GM19099 (cell line): Measurements from ENCODE around the gene NBDY.

Experiments
- POLR2A ChIP-seq: IDR thresholded peaks from 3 replicates; pipeline ENCODE4 v1.6.1; 2011; ENCODE audit warnings: low read depth; ENCODE audit not compliant: insufficient read length; ENCODE audit errors: extremely low read depth

Gene NBDY

GRCh38 chrX:56786889-56787733, 58.1 kb downstream of the NBDY start:
- no peak for TF ChIP-seq POLR2A

- no peak for TF ChIP-seq POLR2A
Measured at GRCh38 chrX:56787734-56788152, 58.7 kb downstream of the NBDY start.

- TF ChIP-seq POLR2A, result no peak
Measured at GRCh38 chrX:56788229-56788628, 59.2 kb downstream of the NBDY start.

DNA sequence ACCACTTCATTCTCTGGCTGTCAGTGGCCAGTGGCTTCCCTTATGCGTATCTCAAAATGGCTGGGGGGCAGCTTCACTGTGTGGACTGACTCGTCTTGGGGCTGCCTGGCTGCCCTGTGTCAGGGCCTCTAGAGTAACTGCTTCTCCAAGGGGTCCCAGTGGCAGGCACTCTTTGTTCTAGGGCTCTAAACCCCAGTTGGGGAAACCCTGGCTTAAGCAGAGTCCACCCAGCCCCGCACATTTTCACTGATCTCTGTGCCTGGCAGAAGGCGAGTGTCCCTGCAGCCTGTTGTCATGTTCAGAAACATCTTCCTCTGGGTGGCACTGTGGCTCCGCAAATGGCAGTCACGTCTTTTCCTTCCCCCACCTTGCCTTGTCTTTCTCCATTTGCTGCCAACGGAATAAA, 59.7 kb downstream of the NBDY start:
- TF ChIP-seq POLR2A, result no peak

DNA sequence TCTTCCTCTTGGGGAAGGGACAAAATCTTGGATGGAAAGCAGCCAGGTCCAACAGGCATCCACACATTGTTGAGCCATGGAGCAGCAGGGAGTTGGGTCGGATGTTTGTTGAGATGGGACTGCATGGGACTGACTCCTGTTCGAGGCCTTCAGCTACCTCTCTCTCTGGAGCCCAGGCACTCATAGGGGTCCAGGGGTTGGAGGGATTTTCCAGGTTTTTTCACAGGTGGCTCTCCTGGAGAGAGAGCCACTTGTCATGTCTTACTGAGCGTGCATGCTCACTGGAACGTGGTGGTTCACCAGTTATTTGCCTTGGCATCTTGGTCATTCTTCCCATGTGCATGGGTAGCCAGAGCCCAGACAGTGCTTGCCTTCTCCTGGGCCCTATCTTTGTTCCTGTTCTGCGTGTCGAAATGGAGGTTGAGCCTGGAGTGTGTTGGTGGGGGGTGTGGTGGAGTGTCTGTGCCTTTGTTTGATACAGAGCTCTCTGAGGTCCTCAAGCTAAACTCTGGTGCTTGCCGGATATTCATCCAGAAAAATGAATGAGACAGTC, 60.6 kb downstream of the NBDY start:
- TF ChIP-seq POLR2A, result no peak

DNA sequence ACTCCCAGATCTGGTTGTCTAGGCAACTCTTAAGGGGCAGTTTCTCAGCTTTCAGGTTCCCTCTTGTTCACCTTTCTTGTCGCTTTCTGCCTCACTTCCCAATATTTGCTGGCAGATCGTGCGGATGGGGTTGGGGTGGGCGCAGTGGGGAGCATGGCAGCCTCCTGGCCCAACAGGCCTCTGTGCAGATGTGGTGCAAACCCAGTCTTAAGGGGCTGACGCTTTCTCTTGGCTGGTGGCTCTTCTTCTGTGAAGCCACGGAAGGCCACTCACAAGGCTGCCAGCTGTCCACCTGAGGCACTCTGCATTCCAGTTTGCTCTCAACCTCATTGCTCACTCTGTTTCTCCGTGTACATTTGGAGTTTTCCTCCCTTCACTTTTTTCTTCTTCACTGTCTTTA, 61.7 kb downstream of the NBDY start:
- TF ChIP-seq POLR2A, result no peak

GRCh38 chrX:56791456-56791855, 62.4 kb downstream of the NBDY start:
- TF ChIP-seq POLR2A, result no peak

- no peak for TF ChIP-seq POLR2A
Measured at GRCh38 chrX:56792270-56793111, 63.4 kb downstream of the NBDY start.

- TF ChIP-seq POLR2A, result no peak
Measured at GRCh38 chrX:56793112-56793430, 64.0 kb downstream of the NBDY start.

GRCh38 chrX:56793521-56794320, 64.7 kb downstream of the NBDY start:
- no peak for TF ChIP-seq POLR2A

DNA sequence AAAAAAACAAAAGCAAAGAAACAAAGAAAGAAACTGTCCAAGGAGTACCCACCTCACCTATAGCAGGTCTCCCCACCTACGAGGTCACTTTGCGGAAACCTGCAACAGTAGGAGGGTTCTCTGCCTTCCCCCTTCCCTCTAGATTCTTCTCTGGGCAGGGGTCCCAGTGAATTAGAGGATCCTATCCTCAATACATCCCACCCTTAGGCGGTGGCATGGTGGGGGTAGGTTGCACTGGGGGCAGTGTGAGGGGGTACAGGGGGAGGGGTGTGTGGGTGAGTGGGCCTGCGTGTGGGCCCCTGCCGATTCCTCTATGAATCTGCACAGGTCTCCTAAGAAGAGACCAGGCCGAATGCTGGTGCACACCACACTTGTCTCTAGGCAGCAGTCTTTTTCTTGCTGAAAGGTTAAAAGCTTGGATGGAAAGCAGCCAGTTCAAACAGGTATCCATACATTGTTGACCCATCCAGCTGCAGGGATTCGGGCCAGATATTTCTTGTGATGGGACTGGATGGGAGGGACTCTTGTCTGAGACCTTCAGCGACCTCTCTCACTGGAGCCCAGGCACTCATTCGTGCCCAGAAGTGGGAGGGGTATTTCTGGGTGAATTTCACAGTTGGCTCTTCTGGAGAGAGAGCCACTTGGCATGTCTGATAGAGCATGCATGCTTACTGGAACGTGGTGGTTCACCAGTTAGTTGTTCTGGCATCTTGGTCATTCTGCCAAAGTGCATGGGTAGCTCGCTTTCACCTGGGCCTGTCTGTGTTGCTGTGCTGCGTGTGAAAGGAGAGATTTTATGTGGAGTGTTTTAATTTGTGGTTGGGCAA, 65.6 kb downstream of the NBDY start:
- TF ChIP-seq POLR2A, result no peak

DNA sequence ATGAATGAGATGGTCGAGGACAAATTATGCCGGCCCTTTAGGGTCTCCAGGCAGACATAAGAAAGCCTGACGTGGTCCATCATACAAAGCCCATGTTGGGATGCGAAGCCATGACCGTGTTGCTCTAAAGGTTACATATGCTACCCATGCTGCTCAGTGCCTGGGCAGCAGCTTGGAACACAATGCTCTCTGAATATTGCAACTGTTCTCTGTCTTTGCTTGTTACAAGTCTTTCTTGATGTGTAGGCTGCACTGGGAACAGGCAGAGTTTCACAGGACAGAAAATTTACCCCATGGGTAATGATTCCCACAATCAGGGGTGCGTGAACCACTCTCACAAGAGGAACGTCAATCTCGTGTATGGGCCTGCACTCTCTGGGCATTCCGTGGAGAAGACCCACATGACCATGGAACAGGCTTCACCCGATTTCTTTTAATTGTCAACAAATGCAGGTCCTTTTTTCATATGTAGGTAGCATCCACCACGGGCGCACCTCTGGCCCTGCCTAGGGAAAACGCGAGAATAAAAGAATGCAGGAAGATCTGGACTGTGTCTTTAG, 66.3 kb downstream of the NBDY start:
- no peak for TF ChIP-seq POLR2A

DNA sequence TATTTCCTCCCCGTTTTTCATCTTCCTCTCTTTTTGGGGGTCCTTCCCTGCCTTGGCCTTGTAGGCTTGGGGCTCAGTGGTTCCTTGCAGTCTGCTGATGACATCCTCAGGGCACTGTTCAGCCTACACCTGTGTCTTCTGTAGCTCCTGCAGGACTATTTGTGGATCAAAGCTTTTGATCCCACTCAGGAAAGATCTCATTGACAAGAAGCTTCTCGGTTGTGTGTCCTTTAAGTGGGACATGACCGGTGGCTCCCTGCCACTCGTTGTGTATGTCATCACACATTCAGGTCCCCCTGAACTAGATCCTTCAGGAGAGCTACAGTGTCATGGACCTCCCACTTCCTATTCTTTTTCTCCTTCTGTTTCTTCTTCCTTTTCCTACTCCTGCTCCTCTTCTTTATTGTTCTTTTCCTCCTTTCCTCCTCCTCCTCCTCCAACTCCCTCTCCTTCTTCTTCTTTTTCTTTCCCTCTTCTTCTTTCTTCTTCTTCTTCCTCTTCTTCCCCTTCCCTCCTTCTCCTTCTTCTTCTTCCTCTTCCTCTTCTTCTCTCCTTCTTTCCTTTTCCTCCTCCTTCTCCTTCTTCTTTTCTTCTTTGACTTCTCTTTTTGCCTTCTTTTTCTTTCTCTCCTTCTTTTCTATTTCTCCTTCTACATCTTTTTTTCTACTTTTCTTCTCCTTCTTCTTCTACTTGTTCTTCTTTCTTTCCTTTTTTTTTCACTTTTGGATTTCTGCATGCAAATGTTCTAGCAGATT, 67.8 kb downstream of the NBDY start:
- no peak for TF ChIP-seq POLR2A
